ENCODE measurements around the gene TRPV2.

- TF ChIP-seq CTCF (IDR thresholded peaks at IDR 0.05) = no peak
- TF ChIP-seq EP300 (IDR thresholded peaks at IDR 0.05) = no peak
Observed at GRCh38 chr17:16460796-16461605, 45.6 kb downstream of the TRPV2 start.
